GM18508 (cell line): ENCODE measurements around the gene CNNM2.
"Not testable (repeated sequence)": the region's sequence is repeated elsewhere in the genome, so short reads cannot be mapped to it uniquely, and the experiment has no call there.

Source experiments
- ATAC-seq: cut with Tn5 transposase; IDR thresholded peaks from one replicate; pipeline ENCODE4 v1.9.1; 2021; ENCODE audit warnings: moderate number of reproducible peaks; ENCODE audit not compliant: insufficient read depth, unreplicated experiment

CNNM2 gene

GRCh38 chr10:102919992-102920739, 2.1 kb downstream of the CNNM2 start:
- no peak for ATAC-seq

DNA sequence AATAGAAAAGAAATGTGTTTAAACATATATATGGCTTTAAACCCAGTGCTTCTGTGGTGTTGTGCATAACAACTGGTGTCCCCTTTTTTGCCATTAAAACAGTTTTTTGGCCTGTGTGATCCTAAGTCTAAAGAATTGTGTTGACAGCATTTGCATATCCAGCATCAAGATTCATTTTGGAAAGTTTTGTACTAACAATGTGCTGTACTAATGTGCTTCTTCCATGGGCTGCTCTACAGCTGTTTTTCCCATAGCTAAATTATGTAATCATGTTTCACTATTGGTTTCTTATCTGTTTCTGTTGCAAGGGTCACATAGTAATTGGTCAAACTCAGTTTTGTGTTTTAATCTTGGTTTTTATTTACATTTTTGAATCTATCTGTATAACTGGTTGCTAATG, 5.5 kb downstream of the CNNM2 start:
- no peak for ATAC-seq

DNA sequence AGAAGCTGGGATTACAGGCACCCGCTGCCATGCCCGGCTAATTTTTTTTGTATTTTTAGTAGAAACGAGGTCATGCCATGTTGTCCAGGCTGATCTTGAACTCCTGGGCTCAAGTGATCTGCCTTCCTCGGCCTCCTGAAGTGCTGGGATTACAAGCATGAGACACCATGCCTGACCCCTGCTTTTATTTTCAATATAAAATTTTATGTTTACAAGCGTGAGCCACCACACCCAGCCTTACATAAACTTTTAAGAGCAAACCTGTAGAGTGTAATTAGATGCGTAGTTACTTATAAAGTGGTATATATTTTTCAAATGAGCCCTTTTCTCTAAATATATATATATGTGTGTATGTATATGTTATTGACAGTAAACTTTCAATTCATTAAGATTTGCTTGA, 8.7 kb downstream of the CNNM2 start:
- ATAC-seq: no peak

DNA sequence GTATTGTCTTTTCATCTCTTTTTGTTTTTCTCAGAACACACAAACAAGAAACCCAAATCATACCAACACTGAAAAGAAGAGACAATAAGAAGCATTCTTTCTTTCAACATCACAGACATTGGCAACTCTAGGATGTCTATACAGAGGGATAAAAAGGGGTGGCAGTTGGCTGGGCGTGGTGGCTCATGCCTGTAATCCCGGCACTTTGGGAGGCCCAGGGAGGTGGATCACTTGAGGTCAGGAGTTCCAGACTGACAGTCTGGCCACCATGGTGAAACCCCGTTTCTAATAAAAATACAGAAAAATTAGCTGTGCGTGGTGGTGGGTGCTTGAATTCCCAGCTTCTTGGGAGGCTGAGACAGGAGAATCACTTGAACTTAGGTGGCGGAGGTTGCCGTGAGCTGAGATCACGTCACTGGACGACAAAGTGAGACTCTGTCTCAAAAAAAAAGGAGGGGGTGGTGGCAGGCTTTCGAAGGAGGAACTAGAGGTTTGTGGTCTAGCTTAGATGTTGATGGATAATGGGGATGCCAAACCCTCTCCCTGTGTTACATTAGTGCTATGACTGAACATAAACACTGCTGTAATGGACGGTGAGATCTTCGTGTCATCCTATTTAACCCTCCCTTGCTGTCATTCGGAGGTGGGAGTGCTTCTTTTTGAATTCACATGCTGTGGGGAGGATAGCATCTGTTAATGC, 9.4 kb downstream of the CNNM2 start:
- no peak for ATAC-seq

GRCh38 chr10:102928442-102928841, 10.3 kb downstream of the CNNM2 start:
- ATAC-seq: not testable (repeated sequence)

DNA sequence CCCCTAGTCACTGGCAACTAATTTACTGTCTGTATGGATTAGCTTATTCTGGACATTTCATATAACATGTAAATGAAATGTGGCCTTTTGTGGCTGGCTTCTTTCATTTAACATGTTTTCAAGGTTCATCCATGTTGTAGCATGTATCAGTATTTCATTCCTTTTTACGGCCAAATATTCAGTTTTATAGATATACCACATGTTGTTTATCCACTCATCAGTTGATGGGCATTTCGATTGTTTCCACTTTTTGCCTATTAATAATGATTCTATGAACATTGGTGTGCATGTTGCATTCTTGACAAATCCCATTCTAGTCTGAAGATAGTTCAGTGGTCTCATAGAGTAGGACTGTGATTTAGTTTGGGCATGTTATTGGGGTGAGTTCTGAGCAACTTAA, 12.6 kb downstream of the CNNM2 start:
- no peak for ATAC-seq

- ATAC-seq: no peak
These were observed 13.5 kb downstream of the CNNM2 start for GRCh38 chr10:102931643-102932042.

- ATAC-seq: no peak
These were observed 17.4 kb downstream of the CNNM2 start for GRCh38 chr10:102935505-102935904.

DNA sequence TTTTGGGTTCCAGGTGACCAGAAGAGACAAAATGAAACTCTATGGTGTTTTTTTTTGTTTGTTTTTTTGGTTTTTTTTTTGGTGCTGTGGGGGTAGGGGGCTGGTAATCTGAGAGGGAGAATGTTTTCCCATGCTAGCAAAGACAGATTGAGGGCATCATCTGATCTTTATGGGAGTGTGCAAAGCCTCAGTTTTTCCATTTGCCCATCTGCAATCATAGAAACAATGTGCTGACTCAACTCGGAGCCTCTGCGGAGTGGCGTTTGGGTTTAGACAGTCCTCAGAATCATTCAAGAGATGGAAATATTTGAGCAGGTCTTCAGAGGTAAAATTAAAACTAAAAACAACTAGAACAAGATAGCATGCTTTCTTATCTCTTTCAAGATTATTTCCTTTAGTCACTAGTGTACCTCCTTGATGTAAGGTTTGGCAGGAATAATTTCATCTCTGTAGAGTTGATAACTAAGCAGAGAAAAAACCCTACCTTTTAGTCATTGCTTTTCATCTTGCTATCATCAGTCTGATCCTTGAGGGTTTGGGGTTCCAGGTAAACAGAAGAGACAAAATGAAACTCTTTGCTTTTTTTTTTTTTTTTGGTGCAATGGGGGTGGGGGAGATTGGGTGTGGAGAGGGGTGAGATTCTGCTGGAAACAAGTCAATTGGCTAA, 18.0 kb downstream of the CNNM2 start:
- no peak for ATAC-seq

- no peak for ATAC-seq
These were observed 23.3 kb downstream of the CNNM2 start for GRCh38 chr10:102941401-102941800.

GRCh38 chr10:102945449-102945848, 27.4 kb downstream of the CNNM2 start:
- no peak for ATAC-seq

DNA sequence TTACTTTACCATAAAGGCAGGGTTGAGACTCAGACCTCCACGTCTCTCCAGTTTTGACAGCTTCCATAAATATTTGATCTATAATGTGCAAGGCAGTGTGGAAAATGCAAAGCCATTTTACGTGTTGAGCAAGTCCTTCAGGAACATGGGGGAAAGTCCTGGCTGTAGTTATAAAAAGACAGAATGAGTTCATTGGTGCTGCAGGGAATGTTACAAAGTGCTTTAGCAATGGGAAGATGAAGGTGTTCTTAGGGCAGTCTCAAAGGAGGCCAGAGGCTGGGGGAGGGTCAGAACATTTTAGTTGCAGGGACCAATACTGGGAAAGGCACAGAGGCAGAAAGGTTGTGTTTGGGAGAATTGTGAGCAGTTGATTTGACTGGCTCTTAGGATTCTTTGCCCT, 27.9 kb downstream of the CNNM2 start:
- ATAC-seq: no peak

- ATAC-seq: no peak
These were observed 28.9 kb downstream of the CNNM2 start for GRCh38 chr10:102946992-102947391.

- ATAC-seq: no peak
These were observed 30.1 kb downstream of the CNNM2 start for GRCh38 chr10:102948176-102948575.

DNA sequence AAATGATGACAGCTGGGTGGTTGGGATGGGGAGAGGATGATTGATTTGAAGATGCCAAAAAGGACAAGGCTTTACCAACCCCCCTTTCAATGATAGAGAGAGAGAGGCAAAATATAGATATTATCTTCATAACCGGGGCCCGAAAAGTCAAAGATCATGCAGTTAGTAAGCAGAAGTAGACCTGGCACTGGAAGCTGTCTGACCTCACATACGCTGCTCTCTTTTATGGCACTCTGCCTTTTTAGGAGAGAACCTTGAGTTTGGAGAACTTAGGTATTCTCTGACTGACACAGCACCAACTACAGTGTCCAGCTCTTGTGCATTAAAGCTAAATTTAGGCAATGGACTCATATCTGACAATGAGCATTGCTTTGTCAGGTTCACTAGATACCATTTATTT, 30.7 kb downstream of the CNNM2 start:
- no peak for ATAC-seq

DNA sequence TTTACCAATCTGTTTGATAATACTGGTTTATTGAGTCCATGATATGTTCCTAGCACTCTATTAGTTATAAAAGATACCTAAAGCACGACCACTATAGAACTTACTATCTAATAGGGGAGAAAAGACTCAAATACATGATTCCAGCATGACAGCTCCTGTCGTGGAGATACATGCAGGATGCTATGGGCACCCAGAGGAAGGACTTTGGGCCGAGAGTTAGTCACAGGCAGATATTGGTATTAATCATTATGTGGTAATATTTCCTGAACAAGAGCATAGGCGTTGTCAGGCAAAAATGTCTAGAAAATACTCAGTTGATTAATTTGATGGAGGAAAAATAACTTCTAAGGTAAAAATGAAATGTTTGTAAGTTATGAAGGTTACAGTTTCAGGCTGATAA, 31.8 kb downstream of the CNNM2 start:
- no peak for ATAC-seq

DNA sequence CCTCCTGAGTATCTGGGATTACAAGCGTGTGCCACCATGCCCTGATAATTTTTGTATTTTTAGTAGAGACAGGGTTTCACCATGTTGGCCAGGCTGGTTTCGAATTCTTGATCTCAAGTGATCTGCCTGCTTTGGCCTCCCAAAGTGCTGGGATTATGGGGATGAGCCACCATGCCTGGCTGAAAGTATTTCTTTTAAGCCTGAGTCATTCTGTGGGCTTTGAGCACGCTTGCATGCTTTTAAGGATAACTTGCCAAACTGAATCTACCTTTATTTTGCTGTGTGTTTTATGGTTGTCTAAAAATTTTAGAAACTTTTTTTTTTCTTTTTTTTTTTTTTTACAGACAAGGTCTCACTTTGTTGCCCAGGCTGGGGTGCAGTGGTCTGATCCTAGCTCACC, 33.2 kb downstream of the CNNM2 start:
- ATAC-seq: no peak

GRCh38 chr10:102959360-102959759, 41.3 kb downstream of the CNNM2 start:
- no peak for ATAC-seq

DNA sequence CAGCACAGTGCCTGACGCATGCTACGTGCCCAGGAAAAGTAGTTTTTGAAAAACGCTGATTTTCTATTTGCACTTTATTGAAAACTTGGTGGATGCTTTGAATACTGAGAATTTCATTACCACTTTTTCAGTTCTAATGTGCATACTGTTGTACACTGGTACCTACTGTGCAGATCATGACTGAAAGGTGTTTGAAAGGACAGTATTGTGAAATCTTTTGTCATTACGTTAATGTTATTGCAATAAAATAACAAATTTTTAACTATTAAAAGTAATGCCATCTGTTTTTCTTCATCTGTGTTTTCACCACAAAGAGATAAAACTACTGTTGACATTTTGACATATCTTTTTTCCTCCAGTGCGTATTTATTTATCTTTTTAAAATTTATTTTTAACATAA, 42.1 kb downstream of the CNNM2 start:
- ATAC-seq: no peak

DNA sequence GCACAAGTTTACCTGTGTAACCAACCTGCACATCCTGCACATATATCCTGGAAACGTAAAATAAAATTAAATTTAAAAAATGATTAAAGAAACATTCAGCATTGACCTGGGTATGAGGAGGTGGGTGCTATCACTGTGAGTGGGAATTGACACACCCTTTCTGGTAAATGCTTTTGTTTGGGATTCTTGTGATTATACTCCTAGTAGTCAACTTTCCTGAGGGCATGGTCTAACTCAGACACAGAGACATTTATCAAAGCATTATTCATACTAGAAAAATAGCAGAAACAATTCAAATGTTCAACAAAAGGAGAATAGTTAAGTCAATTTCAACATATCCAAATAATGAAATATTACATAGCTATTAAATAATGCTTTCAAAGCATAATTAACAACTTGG, 44.2 kb downstream of the CNNM2 start:
- no peak for ATAC-seq

- no peak for ATAC-seq
These were observed 45.1 kb downstream of the CNNM2 start for GRCh38 chr10:102962951-102963755.
